Upper lobe of left lung (tissue), 6 donors: ENCODE measurements around the gene SH3PXD2A. TPM values are rescaled to one million over a fixed set of nuclear protein-coding genes. Genes with fewer than 3 reads are reported as not detected.

Experiments
- ATAC-seq, 2 donors: fragments of 200-7000 bp; cut with Tn5 transposase; one replicate each; pipeline ENCODE4 v1.9.1; 2022; ENCODE audit warnings: mild to moderate bottlenecking in 2 of 2, moderate library complexity in 2 of 2; ENCODE audit not compliant: low FRiP score in 2 of 2
- DNase-seq, 2 donors: peaks; one replicate each; pipeline ENCODE4 v3.0.0-alpha.2; 2019 to 2020
- H3K27ac ChIP-seq, 4 donors: fragments of 200-600 bp; sonication (generic); one replicate each; pipeline ENCODE4 v1.5.1; 2016 to 2019
- H3K27me3 ChIP-seq, 4 donors: fragments of 200-600 bp; sonication (generic); one replicate each; pipeline ENCODE4 v1.5.1; 2017 to 2019
- H3K36me3 ChIP-seq, 4 donors: fragments of 200-600 bp; sonication (generic); one replicate each; pipeline ENCODE4 v1.5.1; 2016 to 2019
- H3K4me1 ChIP-seq, 4 donors: fragments of 200-600 bp; sonication (generic); one replicate each; pipeline ENCODE4 v1.5.1; 2018 to 2019
- H3K4me3 ChIP-seq, 4 donors: fragments of 200-600 bp; sonication (generic); one replicate each; pipeline ENCODE4 v1.5.1; 2017 to 2019; ENCODE audit warnings: mild to moderate bottlenecking in 2 of 4, moderate library complexity in 1 of 4
- H3K9me3 ChIP-seq, 4 donors: fragments of 200-600 bp; sonication (generic); one replicate each; pipeline ENCODE4 v1.5.1; 2018 to 2019
- EP300 ChIP-seq, 4 donors: sonication (generic); formaldehyde crosslinking; IDR thresholded peaks; one replicate each; pipeline ENCODE4 v1.5.1; 2017; ENCODE audit warnings: antibody characterized with exemption in 4 of 4, control low read depth in 2 of 4
- POLR2A ChIP-seq, 4 donors: fragments of 450-650 bp; IDR thresholded peaks; one replicate each; pipeline ENCODE4 v1.5.1; 2016 to 2017; ENCODE audit warnings: antibody characterized with exemption in 4 of 4, mild to moderate bottlenecking in 2 of 4
- POLR2AphosphoS5 ChIP-seq, 2 donors: sonication (generic); formaldehyde crosslinking; IDR thresholded peaks; one replicate each; pipeline ENCODE4 v1.5.1; 2017; ENCODE audit warnings: antibody characterized with exemption in 2 of 2
- WGBS, 2 donors: methylation state at CpG; one replicate each; pipeline ENCODE4 v1.1.5; 2017 to 2018; 5-methylcytosine and 5-hydroxymethylcytosine counted together
- total RNA-seq, 6 donors: library from RNA; depleted of rRNA in 4 of 6; stranded (reverse); fragments of >200 nt in 4 of 6; gene quantifications; one replicate each; pipeline versions ENCODE4 v1.1.0 to v1.2.1, GENCODE V29; 2016 to 2021
- TF ChIP-seq, protein P1 (sequence below), 6 experiments: fragments of 450-650 bp in 4 of 6; fragments of 200-600 bp in 2 of 6; sonication (generic) in 2 of 6; IDR thresholded peaks; one replicate each; pipeline ENCODE4 v1.5.1; 2016 to 2019; ENCODE audit warnings: antibody characterized with exemption in 6 of 6
- donor health status: DM: no; HTN: no; CAD: no; lungs with moderate emphysema.
- donor health status: DM: no; HTN: yes; CAD: no; lungs with severe emphysema.

The SH3PXD2A gene
- total RNA-seq, 6 donors from 2014 or later: 19.6 to 42.2 (median 30.8) TPM

DNA sequence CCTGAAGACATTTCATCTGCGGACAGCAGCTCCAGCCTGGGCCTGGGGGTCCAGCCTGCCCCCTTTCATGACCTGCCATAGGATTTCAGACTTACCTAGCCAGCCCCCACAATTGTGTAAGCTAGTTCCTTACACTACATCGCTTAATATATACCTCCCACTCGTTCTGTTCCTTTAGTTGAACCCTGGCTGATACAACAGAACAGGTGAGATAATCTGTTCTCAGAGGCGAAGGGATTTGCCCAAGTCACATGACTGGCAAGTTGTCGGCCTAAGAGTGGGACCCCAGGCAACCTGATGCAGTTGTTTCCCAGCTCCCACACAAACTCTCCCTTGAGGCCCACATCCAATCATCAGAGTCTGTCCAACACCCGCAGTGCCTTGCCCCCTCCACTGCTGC is 168.2 kb downstream of the SH3PXD2A start:
- 93 to 95% methylated on average over 6 of the region's 6 CpGs for WGBS, 2 donors
- TF ChIP-seq, protein P1, sequence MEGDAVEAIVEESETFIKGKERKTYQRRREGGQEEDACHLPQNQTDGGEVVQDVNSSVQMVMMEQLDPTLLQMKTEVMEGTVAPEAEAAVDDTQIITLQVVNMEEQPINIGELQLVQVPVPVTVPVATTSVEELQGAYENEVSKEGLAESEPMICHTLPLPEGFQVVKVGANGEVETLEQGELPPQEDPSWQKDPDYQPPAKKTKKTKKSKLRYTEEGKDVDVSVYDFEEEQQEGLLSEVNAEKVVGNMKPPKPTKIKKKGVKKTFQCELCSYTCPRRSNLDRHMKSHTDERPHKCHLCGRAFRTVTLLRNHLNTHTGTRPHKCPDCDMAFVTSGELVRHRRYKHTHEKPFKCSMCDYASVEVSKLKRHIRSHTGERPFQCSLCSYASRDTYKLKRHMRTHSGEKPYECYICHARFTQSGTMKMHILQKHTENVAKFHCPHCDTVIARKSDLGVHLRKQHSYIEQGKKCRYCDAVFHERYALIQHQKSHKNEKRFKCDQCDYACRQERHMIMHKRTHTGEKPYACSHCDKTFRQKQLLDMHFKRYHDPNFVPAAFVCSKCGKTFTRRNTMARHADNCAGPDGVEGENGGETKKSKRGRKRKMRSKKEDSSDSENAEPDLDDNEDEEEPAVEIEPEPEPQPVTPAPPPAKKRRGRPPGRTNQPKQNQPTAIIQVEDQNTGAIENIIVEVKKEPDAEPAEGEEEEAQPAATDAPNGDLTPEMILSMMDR (IDR thresholded peaks at IDR 0.05): no peak
- TF ChIP-seq POLR2AphosphoS5 (IDR thresholded peaks at IDR 0.05) (no peak), EP300 (IDR thresholded peaks at IDR 0.05) (no peak), POLR2A (IDR thresholded peaks at IDR 0.05) (no peak)
- no peak for ATAC-seq

DNA sequence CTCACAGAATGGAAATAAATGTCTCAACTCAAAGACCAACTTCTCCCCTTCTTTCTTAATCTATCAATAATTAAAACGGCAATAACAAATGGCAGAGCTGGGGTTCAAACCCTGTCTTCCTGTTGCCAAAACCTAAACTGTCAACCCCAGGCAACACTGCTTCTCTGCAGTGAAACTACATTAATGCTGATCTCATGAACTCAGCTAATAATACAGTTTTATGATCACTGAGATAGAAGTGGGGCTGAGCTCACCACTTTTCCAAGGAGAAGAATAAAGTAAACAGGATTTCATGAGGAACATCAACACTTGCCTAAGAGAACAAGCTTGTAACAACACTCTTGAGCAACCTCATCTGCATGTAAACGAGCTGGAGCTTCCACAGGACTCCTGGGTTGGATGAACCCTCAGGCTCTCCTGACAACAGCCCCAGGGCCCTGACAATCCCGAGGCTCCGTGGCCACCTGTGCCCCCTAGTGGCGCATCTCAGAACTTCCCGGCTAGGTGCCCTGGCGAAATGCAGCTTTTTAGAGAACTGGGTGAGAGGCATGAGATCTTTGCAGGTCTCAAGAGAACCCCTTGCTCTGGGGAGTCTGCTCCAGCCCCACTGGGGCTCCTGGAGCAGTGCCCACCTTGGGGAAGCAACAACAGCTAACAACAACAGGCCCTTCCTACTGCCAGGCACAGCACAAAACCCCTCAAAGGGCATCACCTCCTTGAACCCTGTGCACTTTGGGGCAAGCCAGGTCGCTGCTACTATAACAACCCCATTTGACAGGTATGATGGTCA is 169.3 kb downstream of the SH3PXD2A start:
- DNase-seq: peak; percentile 71 to 85
- no peak for TF ChIP-seq EP300 (IDR thresholded peaks at IDR 0.05)
- TF ChIP-seq, protein P1 (IDR thresholded peaks at IDR 0.05): peak; percentile 89 to 93 (median 91)
- peaks cover 3 to 11% (median 3%) of the 10 kb centered on the region in 4 donors for H3K4me1 ChIP-seq
- no peaks in the 10 kb centered on the region for H3K9me3 ChIP-seq
- WGBS, 2 donors: 20 to 23% methylated on average over 7 of the region's 8 CpGs
- H3K4me3 ChIP-seq: no peak overlapping the region
- no peaks in the 10 kb centered on the region for H3K27me3 ChIP-seq
- no peaks in the 10 kb centered on the region for H3K36me3 ChIP-seq
- ATAC-seq: peak; percentile 86 to 93
- no peak overlapping the region for H3K27ac ChIP-seq

More for the DNA sequence above, 168.2 kb downstream of the SH3PXD2A start:
- peak in 1 of 2 donors; percentile 22 for DNase-seq
- peaks cover 3 to 11% (median 3%) of the 10 kb centered on the region in 4 donors for H3K4me1 ChIP-seq
- no peaks in the 10 kb centered on the region for H3K36me3 ChIP-seq
- no peaks in the 10 kb centered on the region for H3K27me3 ChIP-seq
- H3K9me3 ChIP-seq: no peaks in the 10 kb centered on the region
- no peak overlapping the region for H3K4me3 ChIP-seq
- H3K27ac ChIP-seq: no peak overlapping the region

DNA sequence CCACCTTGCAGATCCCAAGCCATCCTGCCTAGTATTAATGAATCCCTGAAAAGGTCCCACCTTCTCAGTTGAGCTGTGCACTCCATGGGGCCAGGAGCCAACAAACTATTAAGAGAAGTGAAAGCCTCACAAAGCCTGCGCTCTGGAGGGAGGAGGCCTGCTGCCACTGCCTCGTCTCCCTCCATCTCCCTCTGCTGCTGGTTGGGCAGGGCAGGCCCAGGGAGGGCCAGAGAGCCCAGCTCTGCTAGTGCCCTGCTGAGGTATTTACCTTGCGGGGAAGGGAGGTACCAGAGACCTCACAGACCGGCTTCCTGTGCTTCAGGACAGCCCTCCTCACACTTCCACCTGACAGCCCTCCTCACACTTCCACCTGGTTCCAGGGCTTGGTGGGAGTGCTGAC is 171.5 kb downstream of the SH3PXD2A start:
- Histone ChIP-seq H3K4me1 (peaks cover 3 to 19% (median 11%) of the 10 kb centered on the region in 4 donors), H3K36me3 (no peaks in the 10 kb centered on the region), H3K9me3 (no peaks in the 10 kb centered on the region), H3K27me3 (no peaks in the 10 kb centered on the region), H3K4me3 (no peak overlapping the region), H3K27ac (no peak overlapping the region)
- ATAC-seq (no peak), DNase-seq (no peak)
- WGBS, 2 donors: 93 to 94% methylated on average over 3 to 4 of the region's 4 CpGs
- TF ChIP-seq EP300 (IDR thresholded peaks at IDR 0.05) (no peak), POLR2A (IDR thresholded peaks at IDR 0.05) (no peak), POLR2AphosphoS5 (IDR thresholded peaks at IDR 0.05) (no peak)
- TF ChIP-seq, protein P1 (IDR thresholded peaks at IDR 0.05): no peak

DNA sequence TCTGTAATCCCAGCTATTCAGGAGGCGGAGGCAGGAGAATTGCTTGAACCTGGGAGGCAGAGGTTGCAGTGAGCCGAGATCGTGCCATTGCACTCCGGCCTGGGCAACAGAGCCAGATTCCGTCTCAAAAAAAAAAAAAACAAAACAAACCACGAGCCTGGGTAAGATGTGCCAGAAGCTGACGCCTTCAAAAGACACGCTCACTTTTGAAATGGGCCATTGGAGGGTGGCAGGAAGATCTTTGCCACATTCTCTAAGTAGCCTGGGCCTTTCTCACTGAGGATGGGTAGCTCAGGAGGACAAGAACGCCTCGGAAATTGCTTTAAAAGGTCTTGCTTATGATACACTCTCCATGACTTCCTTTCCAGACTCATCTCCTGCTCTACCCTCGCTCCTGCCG is 172.7 kb downstream of the SH3PXD2A start:
- TF ChIP-seq, protein P1 (IDR thresholded peaks at IDR 0.05): no peak
- no peak for TF ChIP-seq POLR2A (IDR thresholded peaks at IDR 0.05)
- no peak for TF ChIP-seq POLR2AphosphoS5 (IDR thresholded peaks at IDR 0.05)
- TF ChIP-seq EP300 (IDR thresholded peaks at IDR 0.05): no peak
- no peak overlapping the region for H3K27ac ChIP-seq
- no peak for ATAC-seq
- WGBS, 2 donors: 83 to 88% methylated on average over 12 of the region's 12 CpGs
- DNase-seq: no peak
- H3K27me3 ChIP-seq: no peaks in the 10 kb centered on the region
- H3K9me3 ChIP-seq: no peaks in the 10 kb centered on the region
- no peak overlapping the region for H3K4me3 ChIP-seq
- H3K36me3 ChIP-seq: no peaks in the 10 kb centered on the region
- H3K4me1 ChIP-seq: peaks cover 12 to 31% (median 18%) of the 10 kb centered on the region in 4 donors
